PC-3 (cell line): ENCODE results near the gene CADM4.

Experiments used
- CTCF ChIP-seq: fragments of 300-600 bp; sonication (generic); conservative IDR thresholded peaks from 2 replicates; pipeline ENCODE4 v1.5.1; 2017; ENCODE audit warnings: antibody characterized with exemption, low read depth, mild to moderate bottlenecking, low read length
- EZH2 ChIP-seq: fragments of 300-600 bp; sonication (generic); IDR thresholded peaks from one replicate; pipeline ENCODE4 v1.6.1; 2017; ENCODE audit warnings: antibody characterized with exemption, mild to moderate bottlenecking, low read length; ENCODE audit not compliant: unreplicated experiment

DNA sequence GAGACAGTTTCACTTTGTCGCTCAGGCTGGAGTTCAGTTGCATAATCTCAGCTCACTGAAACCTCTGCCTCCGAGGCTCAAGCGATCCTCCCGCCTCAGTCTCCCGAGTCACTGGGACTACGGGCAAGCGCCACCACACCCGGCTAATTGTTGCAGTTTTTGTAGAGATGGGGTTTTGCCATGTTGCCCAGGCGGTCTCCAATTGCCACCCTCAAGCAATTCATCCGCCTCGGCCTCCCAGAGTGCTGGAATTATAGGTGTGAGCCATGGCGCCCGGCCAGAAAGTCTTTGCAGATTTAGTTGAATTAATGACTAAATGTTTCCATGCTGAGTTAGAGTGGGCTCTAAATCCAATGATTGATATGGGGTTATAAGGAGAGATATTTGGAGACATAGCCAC lies 4.5 kb upstream of the CADM4 start:
- TF ChIP-seq EZH2 (no peak), CTCF (no peak)
